ENCODE measurements around the gene BRSK2.

BRSK2 gene

GRCh38 chr11:1455032-1455762, 65.5 kb downstream of the BRSK2 start:
- DNase-seq: no peak

GRCh38 chr11:1455763-1456060, 66.0 kb downstream of the BRSK2 start:
- no peak for DNase-seq

- no peak for DNase-seq
These were observed 66.4 kb downstream of the BRSK2 start for GRCh38 chr11:1456176-1456575.

- no peak for DNase-seq
These were observed 67.0 kb downstream of the BRSK2 start for GRCh38 chr11:1456596-1457325.

- DNase-seq: no peak
These were observed 67.6 kb downstream of the BRSK2 start for GRCh38 chr11:1457326-1457680.

GRCh38 chr11:1457856-1458255, 68.1 kb downstream of the BRSK2 start:
- DNase-seq: no peak

- DNase-seq: no peak
These were observed 68.8 kb downstream of the BRSK2 start for GRCh38 chr11:1458340-1459218.

- DNase-seq: no peak
These were observed 69.5 kb downstream of the BRSK2 start for GRCh38 chr11:1459219-1459575.

GRCh38 chr11:1459764-1460395, 70.1 kb downstream of the BRSK2 start:
- no peak for DNase-seq

GRCh38 chr11:1460396-1460985, 70.8 kb downstream of the BRSK2 start:
- no peak for DNase-seq

GRCh38 chr11:1460986-1461825, 71.5 kb downstream of the BRSK2 start:
- no peak for DNase-seq

- DNase-seq: no peak
These were observed 72.3 kb downstream of the BRSK2 start for GRCh38 chr11:1461826-1462697.

- no peak for DNase-seq
These were observed 72.9 kb downstream of the BRSK2 start for GRCh38 chr11:1462698-1462975.

- no peak for DNase-seq
These were observed 73.3 kb downstream of the BRSK2 start for GRCh38 chr11:1463056-1463455.

- no peak for DNase-seq
These were observed 77.0 kb downstream of the BRSK2 start for GRCh38 chr11:1466784-1467183.

GRCh38 chr11:1467270-1467669, 77.5 kb downstream of the BRSK2 start:
- no peak for DNase-seq

- no peak for DNase-seq
These were observed 78.3 kb downstream of the BRSK2 start for GRCh38 chr11:1468002-1468401.

- DNase-seq: no peak
These were observed 78.8 kb downstream of the BRSK2 start for GRCh38 chr11:1468473-1469066.

- no peak for DNase-seq
These were observed 79.7 kb downstream of the BRSK2 start for GRCh38 chr11:1469287-1469910.

Data from effector CD4-positive, alpha-beta T cell (primary cell).